ENCODE results near the gene RRM2. TPM values are rescaled to one million over a fixed set of nuclear protein-coding genes. Genes with fewer than 3 reads are reported as not detected.
"Not testable (repeated sequence)": the region's sequence is repeated elsewhere in the genome, so short reads cannot be mapped to it uniquely, and the experiment has no call there.

The RRM2 gene
- total and polyA plus RNA-seq, 9 donors, result 12.2 to 66.2 (median 39.9) TPM

DNA sequence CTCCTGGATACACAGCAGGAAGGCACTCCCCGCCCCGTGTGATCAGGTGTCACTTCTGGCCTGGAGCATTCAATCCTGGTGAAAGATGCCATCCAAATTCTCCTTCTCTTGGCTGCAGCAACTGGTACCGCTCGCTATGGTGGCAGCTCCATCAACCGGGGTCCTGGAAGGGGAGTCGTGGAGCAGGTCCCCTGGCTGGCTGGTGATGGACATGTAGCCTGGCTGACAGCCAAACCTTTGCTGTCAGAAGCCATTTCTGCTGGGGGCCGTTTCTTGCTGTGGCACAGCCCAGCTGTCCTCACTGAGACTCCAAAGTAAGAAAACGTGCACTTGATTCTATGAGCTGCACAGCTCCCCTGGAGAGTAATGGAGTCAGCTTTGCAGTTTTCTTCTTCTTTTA lies 35.2 kb upstream of the RRM2 start:
- H3K4me3 ChIP-seq (ENCODE audit: low read length), result no peak overlapping the region
- 65% methylated on average over 8 of the region's 8 CpGs for WGBS (ENCODE audit: insufficient coverage)
- DNase-seq, result no peak
- H3K4me1 ChIP-seq (ENCODE audit: control insufficient read depth, insufficient read depth, low read length), result peaks cover 9% of the 10 kb centered on the region
- H3K27me3 ChIP-seq (ENCODE audit: control insufficient read depth, insufficient read depth, low read length), result peaks cover 65% of the 10 kb centered on the region
- no peaks in the 10 kb centered on the region for H3K9me3 ChIP-seq (replicated peaks; ENCODE audit: control insufficient read depth, low read depth, low read length)
- no peaks in the 10 kb centered on the region for H3K36me3 ChIP-seq (ENCODE audit: control insufficient read depth, insufficient read depth, low read length)
- H3K27ac ChIP-seq (ENCODE audit: low read length), result no peak overlapping the region

DNA sequence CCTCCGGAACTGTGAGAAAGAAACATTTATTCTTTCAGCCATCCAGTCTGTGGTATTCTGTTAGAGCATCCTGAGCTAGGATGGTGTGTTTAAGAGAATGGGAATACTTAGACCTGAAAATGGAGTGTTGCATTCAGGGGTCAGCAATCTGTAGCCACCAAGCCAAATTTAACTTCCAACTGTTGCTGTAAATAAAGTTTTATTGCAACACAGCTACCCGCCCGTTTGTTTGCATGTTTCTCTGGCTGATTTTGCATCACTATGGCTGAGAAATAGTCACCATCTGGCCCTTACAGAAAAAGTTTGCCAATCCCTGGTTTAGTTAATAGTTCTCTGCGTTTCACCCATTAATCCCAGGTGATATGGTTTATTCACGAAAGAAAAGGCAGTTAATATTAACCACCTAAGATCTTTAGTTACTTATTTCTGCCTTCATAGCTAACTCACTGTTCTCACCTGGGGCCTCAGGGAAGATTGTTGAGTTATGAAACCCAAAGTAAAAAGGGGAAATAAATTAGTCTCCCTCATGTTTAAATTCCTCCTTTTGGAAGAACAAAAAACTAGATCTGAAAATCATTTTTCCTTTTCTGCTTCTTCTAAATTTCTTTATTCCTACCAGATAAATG lies 32.9 kb upstream of the RRM2 start:
- Histone ChIP-seq H3K27me3 (ENCODE audit: control insufficient read depth, insufficient read depth, low read length) (peaks cover 62% of the 10 kb centered on the region), H3K4me3 (ENCODE audit: low read length) (no peak overlapping the region), H3K27ac (ENCODE audit: low read length) (no peak overlapping the region), H3K9me3 (replicated peaks; ENCODE audit: control insufficient read depth, low read depth, low read length) (no peaks in the 10 kb centered on the region), H3K36me3 (ENCODE audit: control insufficient read depth, insufficient read depth, low read length) (no peaks in the 10 kb centered on the region), H3K4me1 (ENCODE audit: control insufficient read depth, insufficient read depth, low read length) (peaks cover 6% of the 10 kb centered on the region)
- WGBS (ENCODE audit: insufficient coverage), result no CpG with 5 or more reads among the region's 5 CpGs
- no peak for DNase-seq

DNA sequence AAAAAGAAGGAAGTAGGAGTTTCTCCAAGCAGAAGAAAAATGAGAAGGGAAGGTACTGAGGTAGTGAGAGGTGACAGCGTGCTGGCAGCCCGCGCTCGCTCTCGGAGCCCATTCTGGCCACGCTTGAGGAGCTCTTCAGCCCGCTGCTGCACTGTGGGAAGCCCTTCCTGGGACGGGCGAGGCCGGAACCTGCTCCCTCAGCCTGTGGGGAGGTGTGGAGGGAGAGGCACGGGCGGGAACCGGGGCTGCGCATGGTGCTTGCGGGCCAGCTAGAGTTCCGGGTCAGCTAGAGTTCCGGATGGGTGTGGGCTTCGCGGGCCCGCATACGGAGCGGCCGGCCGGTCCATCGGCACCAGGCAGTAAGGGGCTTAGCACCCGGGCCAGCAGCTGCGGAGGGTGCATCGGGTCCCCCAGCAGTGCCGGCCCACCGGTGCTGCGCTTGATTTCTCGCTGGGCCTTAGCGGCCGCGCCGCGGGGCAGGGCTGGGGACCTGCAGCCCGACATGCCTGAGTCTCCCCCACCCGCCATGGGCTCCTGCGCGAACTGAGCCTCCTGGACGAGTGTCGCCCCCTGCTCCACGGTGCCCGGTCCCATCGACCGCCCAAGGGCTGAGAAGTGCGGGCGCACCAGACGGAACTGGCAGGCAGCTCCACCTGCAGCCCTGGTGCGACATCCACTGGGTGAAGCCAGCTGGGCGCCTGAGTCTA lies 31.2 kb upstream of the RRM2 start:
- no peaks in the 10 kb centered on the region for H3K36me3 ChIP-seq (ENCODE audit: control insufficient read depth, insufficient read depth, low read length)
- 7% methylated on average over 46 of the region's 52 CpGs for WGBS (ENCODE audit: insufficient coverage)
- no peak overlapping the region for H3K27ac ChIP-seq (ENCODE audit: low read length)
- peaks cover 6% of the 10 kb centered on the region for H3K4me1 ChIP-seq (ENCODE audit: control insufficient read depth, insufficient read depth, low read length)
- peaks cover 53% of the 10 kb centered on the region for H3K27me3 ChIP-seq (ENCODE audit: control insufficient read depth, insufficient read depth, low read length)
- H3K9me3 ChIP-seq (replicated peaks; ENCODE audit: control insufficient read depth, low read depth, low read length), result no peaks in the 10 kb centered on the region
- DNase-seq, result no peak
- H3K4me3 ChIP-seq (ENCODE audit: low read length), result no peak overlapping the region

DNA sequence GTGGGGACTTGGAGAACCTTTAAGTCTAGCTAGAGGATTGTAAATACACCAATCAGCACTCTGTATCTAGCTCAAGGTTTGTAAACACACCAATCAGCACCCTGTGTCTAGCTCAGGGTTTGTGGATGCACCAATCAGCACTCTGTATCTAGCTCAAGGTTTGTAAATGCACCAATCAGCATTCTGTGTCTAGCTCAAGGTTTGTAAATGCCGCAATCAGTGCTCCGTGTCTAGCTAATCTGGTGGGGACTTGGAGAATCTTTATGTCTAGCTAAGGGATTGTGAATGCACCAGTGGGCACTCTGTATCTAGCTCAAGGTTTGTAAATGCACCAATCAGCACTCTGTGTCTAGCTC lies 30.7 kb upstream of the RRM2 start:
- 100% methylated on average over 1 of the region's 2 CpGs for WGBS (ENCODE audit: insufficient coverage)
- not testable (repeated sequence) for H3K36me3 ChIP-seq (ENCODE audit: control insufficient read depth, insufficient read depth, low read length); H3K27ac ChIP-seq (ENCODE audit: low read length); DNase-seq; H3K4me1 ChIP-seq (ENCODE audit: control insufficient read depth, insufficient read depth, low read length); H3K9me3 ChIP-seq (replicated peaks; ENCODE audit: control insufficient read depth, low read depth, low read length); H3K4me3 ChIP-seq (ENCODE audit: low read length)
- H3K27me3 ChIP-seq (ENCODE audit: control insufficient read depth, insufficient read depth, low read length), result peaks cover 55% of the 10 kb centered on the region

DNA sequence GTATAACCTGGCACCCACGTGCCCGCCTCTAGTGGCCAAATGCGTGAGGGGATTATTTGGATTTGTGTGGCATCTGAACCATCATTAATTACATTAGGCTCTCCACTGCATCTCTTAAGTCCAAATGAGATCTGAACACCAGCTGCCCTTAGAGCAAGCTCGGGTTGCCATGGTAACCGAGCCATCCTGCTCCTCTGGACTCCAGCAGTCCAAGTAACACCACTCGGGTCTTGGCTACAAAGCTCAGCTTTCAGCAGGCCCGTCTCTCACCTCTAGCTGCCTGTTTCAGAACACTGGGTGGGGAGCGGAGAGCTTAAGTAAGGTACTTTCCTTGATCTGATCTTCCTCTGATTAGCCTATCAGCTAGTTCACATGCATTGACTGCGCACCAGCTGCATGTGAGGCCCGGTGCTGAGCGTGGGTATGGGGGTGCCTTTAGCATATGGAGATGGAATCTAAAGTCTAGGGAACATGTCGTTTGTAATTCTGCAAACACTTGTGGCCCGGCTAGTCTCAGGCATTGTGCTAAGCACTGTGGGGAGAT lies 28.2 kb upstream of the RRM2 start:
- H3K27ac ChIP-seq (ENCODE audit: low read length), result no peak overlapping the region
- peaks cover 53% of the 10 kb centered on the region for H3K27me3 ChIP-seq (ENCODE audit: control insufficient read depth, insufficient read depth, low read length)
- WGBS (ENCODE audit: insufficient coverage), result 78% methylated on average over 7 of the region's 13 CpGs
- no peak overlapping the region for H3K4me3 ChIP-seq (ENCODE audit: low read length)
- H3K36me3 ChIP-seq (ENCODE audit: control insufficient read depth, insufficient read depth, low read length), result no peaks in the 10 kb centered on the region
- DNase-seq, result no peak
- peaks cover 13% of the 10 kb centered on the region for H3K4me1 ChIP-seq (ENCODE audit: control insufficient read depth, insufficient read depth, low read length)
- no peaks in the 10 kb centered on the region for H3K9me3 ChIP-seq (replicated peaks; ENCODE audit: control insufficient read depth, low read depth, low read length)

DNA sequence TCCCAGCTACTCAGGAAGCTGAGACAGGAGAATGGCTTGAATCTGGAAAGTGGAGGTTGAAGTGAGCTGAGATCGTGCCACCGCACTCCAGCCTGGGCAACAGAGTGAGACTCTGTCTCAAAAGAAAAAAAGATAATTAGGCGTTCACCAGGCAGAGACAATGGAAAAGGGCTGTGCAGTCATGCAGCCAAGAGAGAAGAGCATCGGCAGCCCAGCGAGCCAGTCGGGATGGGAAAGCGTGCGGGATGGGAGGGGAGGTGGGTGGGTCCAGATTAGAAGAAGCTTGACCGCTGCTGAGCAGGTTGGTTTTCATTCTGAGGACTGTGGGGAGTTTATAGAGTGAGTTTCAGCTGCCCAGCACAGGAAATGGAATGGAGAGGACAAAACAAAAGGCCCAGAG lies 27.4 kb upstream of the RRM2 start:
- no peaks in the 10 kb centered on the region for H3K36me3 ChIP-seq (ENCODE audit: control insufficient read depth, insufficient read depth, low read length)
- H3K27me3 ChIP-seq (ENCODE audit: control insufficient read depth, insufficient read depth, low read length), result peaks cover 48% of the 10 kb centered on the region
- WGBS (ENCODE audit: insufficient coverage), result 61% methylated on average over 9 of the region's 9 CpGs

DNA sequence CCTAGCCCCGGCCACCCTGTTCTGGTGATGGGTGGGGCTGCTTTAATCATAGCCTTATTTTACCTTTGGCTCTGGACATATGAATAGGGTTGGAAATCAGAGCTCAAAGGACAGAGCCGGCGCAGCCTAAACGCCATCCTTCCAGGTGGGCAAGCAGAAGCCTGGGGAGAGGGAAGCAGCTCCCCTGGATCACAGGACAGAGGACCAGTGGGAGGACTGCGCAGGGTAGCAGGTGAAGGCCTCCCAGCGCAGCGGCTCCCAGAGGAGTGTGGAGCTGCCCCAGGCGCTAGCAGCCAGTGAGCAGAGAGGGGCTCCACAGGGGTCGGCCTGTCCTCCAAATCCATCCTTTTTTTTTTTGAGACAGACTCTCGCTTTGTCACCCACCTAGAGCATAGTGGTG lies 25.9 kb upstream of the RRM2 start:
- Histone ChIP-seq H3K4me1 (ENCODE audit: control insufficient read depth, insufficient read depth, low read length) (peaks cover 7% of the 10 kb centered on the region), H3K27me3 (ENCODE audit: control insufficient read depth, insufficient read depth, low read length) (peaks cover 36% of the 10 kb centered on the region), H3K4me3 (ENCODE audit: low read length) (no peak overlapping the region), H3K9me3 (replicated peaks; ENCODE audit: control insufficient read depth, low read depth, low read length) (no peaks in the 10 kb centered on the region), H3K36me3 (ENCODE audit: control insufficient read depth, insufficient read depth, low read length) (no peaks in the 10 kb centered on the region), H3K27ac (ENCODE audit: low read length) (no peak overlapping the region)
- WGBS (ENCODE audit: insufficient coverage), result 76% methylated on average over 6 of the region's 10 CpGs
- DNase-seq, result no peak

More for the DNA sequence above, 27.4 kb upstream of the RRM2 start:
- Histone ChIP-seq H3K4me3 (ENCODE audit: low read length) (no peak overlapping the region), H3K27ac (ENCODE audit: low read length) (no peak overlapping the region), H3K9me3 (replicated peaks; ENCODE audit: control insufficient read depth, low read depth, low read length) (no peaks in the 10 kb centered on the region), H3K4me1 (ENCODE audit: control insufficient read depth, insufficient read depth, low read length) (peaks cover 13% of the 10 kb centered on the region)
- DNase-seq, result no peak

DNA sequence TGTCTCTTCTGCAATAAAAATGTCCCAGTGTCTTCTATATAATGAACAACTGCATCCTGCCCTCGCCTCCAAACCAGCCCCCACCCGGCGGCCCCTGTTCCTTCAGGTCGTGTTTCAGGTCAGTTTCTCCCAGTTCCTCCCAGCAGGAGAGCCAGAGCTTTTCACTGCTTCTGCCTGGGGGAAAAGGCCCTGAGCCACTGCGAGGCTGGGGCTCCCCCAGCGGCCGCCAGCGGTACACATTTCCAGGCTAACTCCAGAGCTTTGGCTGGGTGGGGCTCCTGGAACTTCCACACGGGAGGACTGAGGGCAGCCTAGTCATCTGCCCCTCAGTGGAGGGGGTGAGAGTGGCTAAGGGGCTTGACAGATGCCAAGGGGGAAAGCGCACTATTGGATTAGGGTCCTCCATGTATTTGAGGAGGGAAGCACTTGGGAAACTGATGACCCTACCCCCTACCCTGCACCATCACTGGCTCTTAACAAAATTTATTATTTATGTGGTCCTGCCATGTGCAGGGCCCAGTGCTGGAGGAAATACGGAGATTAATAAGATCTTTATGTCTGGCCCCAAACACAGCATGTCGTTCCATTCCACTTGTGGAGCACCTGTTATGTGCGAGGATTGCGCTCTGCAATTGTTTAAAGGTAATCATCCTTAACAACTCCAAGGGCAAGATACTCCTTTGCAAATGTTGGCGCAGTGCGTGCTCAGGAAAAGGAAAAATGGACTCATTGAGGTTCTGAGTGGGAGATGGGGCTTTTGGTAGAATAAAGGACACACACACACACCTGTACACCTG lies 25.0 kb upstream of the RRM2 start:
- H3K9me3 ChIP-seq (replicated peaks; ENCODE audit: control insufficient read depth, low read depth, low read length), result no peaks in the 10 kb centered on the region
- no peaks in the 10 kb centered on the region for H3K36me3 ChIP-seq (ENCODE audit: control insufficient read depth, insufficient read depth, low read length)
- no peak overlapping the region for H3K4me3 ChIP-seq (ENCODE audit: low read length)
- peaks cover 6% of the 10 kb centered on the region for H3K4me1 ChIP-seq (ENCODE audit: control insufficient read depth, insufficient read depth, low read length)
- no peak overlapping the region for H3K27ac ChIP-seq (ENCODE audit: low read length)
- DNase-seq, result peak; percentile 67
- WGBS (ENCODE audit: insufficient coverage), result 16% methylated on average over 9 of the region's 16 CpGs
- H3K27me3 ChIP-seq (ENCODE audit: control insufficient read depth, insufficient read depth, low read length), result peaks cover 27% of the 10 kb centered on the region

DNA sequence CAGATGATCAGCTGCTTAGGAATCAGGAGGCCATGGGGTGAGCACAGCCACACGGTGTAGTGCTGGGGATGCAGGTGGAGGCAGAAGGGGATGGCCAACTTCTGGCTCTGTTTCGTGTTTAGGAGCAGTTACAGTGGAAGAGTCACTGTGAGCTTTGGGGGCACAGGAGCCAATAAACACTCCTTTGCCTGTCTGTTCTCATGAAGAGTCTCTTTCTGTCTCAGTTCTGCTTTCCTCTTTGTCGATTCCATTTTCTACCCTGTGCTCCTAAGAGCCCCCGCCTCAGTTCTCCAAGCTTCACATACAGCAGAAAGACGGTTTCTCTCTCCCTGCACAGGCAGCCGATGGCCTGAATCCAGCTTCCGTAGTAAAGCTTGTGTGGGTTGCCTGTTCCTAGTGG lies 21.0 kb upstream of the RRM2 start:
- no peak overlapping the region for H3K4me3 ChIP-seq (ENCODE audit: low read length)
- H3K27me3 ChIP-seq (ENCODE audit: control insufficient read depth, insufficient read depth, low read length), result peaks cover 4% of the 10 kb centered on the region
- no peaks in the 10 kb centered on the region for H3K36me3 ChIP-seq (ENCODE audit: control insufficient read depth, insufficient read depth, low read length)
- no peak overlapping the region for H3K27ac ChIP-seq (ENCODE audit: low read length)
- H3K4me1 ChIP-seq (ENCODE audit: control insufficient read depth, insufficient read depth, low read length), result peaks cover 6% of the 10 kb centered on the region
- DNase-seq, result no peak
- H3K9me3 ChIP-seq (replicated peaks; ENCODE audit: control insufficient read depth, low read depth, low read length), result no peaks in the 10 kb centered on the region
- WGBS (ENCODE audit: insufficient coverage), result 28% methylated on average over 3 of the region's 7 CpGs

DNA sequence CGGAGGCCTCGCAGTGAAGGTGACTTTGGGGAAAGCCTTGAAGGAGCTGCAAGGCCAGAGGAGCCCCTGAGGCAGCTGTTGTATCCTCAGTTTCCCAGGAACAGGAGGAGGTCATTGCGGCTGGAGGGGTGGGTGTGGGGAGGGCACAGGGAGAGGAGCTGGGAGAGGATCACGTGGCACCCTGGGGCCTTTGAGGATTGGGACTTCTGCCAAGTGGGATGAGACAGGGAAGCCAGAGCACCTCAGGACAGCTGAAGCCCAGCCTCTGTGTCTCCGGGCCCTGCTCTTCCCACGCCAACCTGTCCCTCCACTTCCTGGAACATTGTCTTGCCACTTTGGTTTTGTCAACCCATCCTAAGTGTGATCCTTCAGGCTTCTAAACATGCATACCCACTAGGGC lies 19.4 kb upstream of the RRM2 start:
- no peak for DNase-seq
- Histone ChIP-seq H3K4me3 (ENCODE audit: low read length) (no peak overlapping the region), H3K4me1 (ENCODE audit: control insufficient read depth, insufficient read depth, low read length) (no peaks in the 10 kb centered on the region), H3K27me3 (ENCODE audit: control insufficient read depth, insufficient read depth, low read length) (no peaks in the 10 kb centered on the region), H3K27ac (ENCODE audit: low read length) (no peak overlapping the region), H3K9me3 (replicated peaks; ENCODE audit: control insufficient read depth, low read depth, low read length) (no peaks in the 10 kb centered on the region), H3K36me3 (ENCODE audit: control insufficient read depth, insufficient read depth, low read length) (no peaks in the 10 kb centered on the region)
- WGBS (ENCODE audit: insufficient coverage), result 75% methylated on average over 6 of the region's 6 CpGs

Measured in muscle of leg (tissue), 11 donors.